HEK293 (cell line): ENCODE results near the gene STRBP.

Experiments
- CTCF ChIA-PET: fragments of 350-600 bp; formaldehyde crosslinking; extraction: SDS; loops from one replicate; lab custom pipeline; 2021; ENCODE audit warnings: antibody characterized with exemption; lab: Yijun Ruan, JAX
- POLR2A ChIA-PET: fragments of 300-600 bp; formaldehyde crosslinking; extraction: SDS; loops from one replicate; lab custom pipeline; 2020; ENCODE audit warnings: antibody characterized with exemption, inconsistent platforms; lab: Yijun Ruan, JAX
- H3K27ac ChIP-seq: fragments of 200-500 bp; sonication (Bioruptor generic); 2 replicates; pipeline ENCODE4 v1.5.1; 2014; ENCODE audit warnings: low read depth, low read length, control low read depth, inconsistent platforms; ENCODE audit errors: extremely low read depth
- H3K36me3 ChIP-seq, 2 experiments: fragments of 200-500 bp in 1 of 2; sonication (Bioruptor generic) in 1 of 2; 1 replicate in 1 of 2; 2 replicates in 1 of 2; pipeline ENCODE4 v1.5.1; 2014 to 2017; ENCODE audit warnings: inconsistent platforms in 2 of 2, low read length in 2 of 2; ENCODE audit not compliant: control insufficient read depth in 2 of 2, insufficient read depth in 1 of 2
- H3K4me1 ChIP-seq: fragments of 200-500 bp; sonication (Bioruptor generic); 2 replicates; pipeline ENCODE4 v1.5.1; 2014; ENCODE audit warnings: mild to moderate bottlenecking, low read length, inconsistent platforms; ENCODE audit not compliant: control insufficient read depth, insufficient read depth
- H3K4me3 ChIP-seq: 2 replicates; pipeline ENCODE4 v1.5.1; 2011; ENCODE audit warnings: low read depth, mild to moderate bottlenecking, control low read depth, low read length, moderate library complexity
- H3K9me3 ChIP-seq: fragments of 200-500 bp; sonication (Bioruptor generic); 2 replicates; pipeline ENCODE4 v1.5.1; 2014; ENCODE audit warnings: low read depth, low read length, inconsistent platforms; ENCODE audit not compliant: control insufficient read depth, insufficient read depth
- PRDM4 ChIP-seq: fragments of 450-650 bp; formaldehyde crosslinking; IDR thresholded peaks from 2 replicates; pipeline ENCODE4 v1.5.1; 2017; ENCODE audit warnings: missing biosample characterization, missing genetic modification characterization
- RBAK ChIP-seq: fragments of 450-650 bp; formaldehyde crosslinking; IDR thresholded peaks from 2 replicates; pipeline ENCODE4 v1.5.1; 2016; ENCODE audit warnings: missing biosample characterization, missing genetic modification characterization
- ZNF18 ChIP-seq: fragments of 450-650 bp; formaldehyde crosslinking; IDR thresholded peaks from 2 replicates; pipeline ENCODE4 v1.5.1; 2016; ENCODE audit warnings: missing biosample characterization, missing genetic modification characterization
- ZNF2 ChIP-seq: fragments of 450-650 bp; formaldehyde crosslinking; IDR thresholded peaks from 2 replicates; pipeline ENCODE4 v1.5.1; 2016; ENCODE audit warnings: missing biosample characterization, missing genetic modification characterization
- ZNF324 ChIP-seq: fragments of 450-650 bp; formaldehyde crosslinking; IDR thresholded peaks from 2 replicates; pipeline ENCODE4 v1.5.1; 2016; ENCODE audit warnings: missing biosample characterization, missing genetic modification characterization
- ZNF48 ChIP-seq: fragments of 450-650 bp; formaldehyde crosslinking; IDR thresholded peaks from 2 replicates; pipeline ENCODE4 v1.5.1; 2016; ENCODE audit warnings: missing biosample characterization, missing genetic modification characterization
- ZNF624 ChIP-seq: fragments of 450-650 bp; formaldehyde crosslinking; IDR thresholded peaks from 2 replicates; pipeline ENCODE4 v1.5.1; 2017; ENCODE audit warnings: missing biosample characterization, missing genetic modification characterization
- TF ChIP-seq, protein P1 (sequence below): fragments of 450-650 bp; formaldehyde crosslinking; IDR thresholded peaks from 2 replicates; pipeline ENCODE4 v1.5.1; 2016; ENCODE audit warnings: missing biosample characterization, missing genetic modification characterization, borderline replicate concordance
- TF ChIP-seq, protein P2 (sequence below): fragments of 450-650 bp; formaldehyde crosslinking; IDR thresholded peaks from 2 replicates; pipeline ENCODE4 v1.5.1; 2016; ENCODE audit warnings: missing biosample characterization, missing genetic modification characterization
- TF ChIP-seq, protein P3 (sequence below): fragments of 450-650 bp; formaldehyde crosslinking; IDR thresholded peaks from 2 replicates; pipeline ENCODE4 v1.5.1; 2016; ENCODE audit warnings: missing biosample characterization, missing genetic modification characterization

Gene STRBP

DNA sequence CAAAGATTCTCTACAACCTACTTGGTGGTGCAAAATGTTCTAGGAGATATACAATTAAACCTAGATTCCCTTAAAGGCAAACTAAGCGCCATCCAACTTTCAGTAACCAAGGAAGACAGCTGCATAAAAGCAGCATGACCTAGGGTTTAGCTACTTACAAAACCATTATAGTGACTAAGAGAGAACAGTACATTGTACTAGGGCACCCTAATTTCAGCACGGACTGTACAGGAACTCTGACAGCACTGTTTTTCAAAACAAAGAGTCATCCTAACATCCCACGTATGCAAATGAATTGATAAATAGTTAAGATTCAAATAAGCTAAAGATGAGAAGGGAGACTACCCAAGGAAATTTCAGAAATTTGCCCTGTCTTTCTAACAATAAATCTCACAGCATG is 30.0 kb downstream of the STRBP start (continued):
- TF ChIP-seq, protein P1, sequence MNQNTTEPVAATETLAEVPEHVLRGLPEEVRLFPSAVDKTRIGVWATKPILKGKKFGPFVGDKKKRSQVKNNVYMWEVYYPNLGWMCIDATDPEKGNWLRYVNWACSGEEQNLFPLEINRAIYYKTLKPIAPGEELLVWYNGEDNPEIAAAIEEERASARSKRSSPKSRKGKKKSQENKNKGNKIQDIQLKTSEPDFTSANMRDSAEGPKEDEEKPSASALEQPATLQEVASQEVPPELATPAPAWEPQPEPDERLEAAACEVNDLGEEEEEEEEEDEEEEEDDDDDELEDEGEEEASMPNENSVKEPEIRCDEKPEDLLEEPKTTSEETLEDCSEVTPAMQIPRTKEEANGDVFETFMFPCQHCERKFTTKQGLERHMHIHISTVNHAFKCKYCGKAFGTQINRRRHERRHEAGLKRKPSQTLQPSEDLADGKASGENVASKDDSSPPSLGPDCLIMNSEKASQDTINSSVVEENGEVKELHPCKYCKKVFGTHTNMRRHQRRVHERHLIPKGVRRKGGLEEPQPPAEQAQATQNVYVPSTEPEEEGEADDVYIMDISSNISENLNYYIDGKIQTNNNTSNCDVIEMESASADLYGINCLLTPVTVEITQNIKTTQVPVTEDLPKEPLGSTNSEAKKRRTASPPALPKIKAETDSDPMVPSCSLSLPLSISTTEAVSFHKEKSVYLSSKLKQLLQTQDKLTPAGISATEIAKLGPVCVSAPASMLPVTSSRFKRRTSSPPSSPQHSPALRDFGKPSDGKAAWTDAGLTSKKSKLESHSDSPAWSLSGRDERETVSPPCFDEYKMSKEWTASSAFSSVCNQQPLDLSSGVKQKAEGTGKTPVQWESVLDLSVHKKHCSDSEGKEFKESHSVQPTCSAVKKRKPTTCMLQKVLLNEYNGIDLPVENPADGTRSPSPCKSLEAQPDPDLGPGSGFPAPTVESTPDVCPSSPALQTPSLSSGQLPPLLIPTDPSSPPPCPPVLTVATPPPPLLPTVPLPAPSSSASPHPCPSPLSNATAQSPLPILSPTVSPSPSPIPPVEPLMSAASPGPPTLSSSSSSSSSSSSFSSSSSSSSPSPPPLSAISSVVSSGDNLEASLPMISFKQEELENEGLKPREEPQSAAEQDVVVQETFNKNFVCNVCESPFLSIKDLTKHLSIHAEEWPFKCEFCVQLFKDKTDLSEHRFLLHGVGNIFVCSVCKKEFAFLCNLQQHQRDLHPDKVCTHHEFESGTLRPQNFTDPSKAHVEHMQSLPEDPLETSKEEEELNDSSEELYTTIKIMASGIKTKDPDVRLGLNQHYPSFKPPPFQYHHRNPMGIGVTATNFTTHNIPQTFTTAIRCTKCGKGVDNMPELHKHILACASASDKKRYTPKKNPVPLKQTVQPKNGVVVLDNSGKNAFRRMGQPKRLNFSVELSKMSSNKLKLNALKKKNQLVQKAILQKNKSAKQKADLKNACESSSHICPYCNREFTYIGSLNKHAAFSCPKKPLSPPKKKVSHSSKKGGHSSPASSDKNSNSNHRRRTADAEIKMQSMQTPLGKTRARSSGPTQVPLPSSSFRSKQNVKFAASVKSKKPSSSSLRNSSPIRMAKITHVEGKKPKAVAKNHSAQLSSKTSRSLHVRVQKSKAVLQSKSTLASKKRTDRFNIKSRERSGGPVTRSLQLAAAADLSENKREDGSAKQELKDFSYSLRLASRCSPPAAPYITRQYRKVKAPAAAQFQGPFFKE = no peak

DNA sequence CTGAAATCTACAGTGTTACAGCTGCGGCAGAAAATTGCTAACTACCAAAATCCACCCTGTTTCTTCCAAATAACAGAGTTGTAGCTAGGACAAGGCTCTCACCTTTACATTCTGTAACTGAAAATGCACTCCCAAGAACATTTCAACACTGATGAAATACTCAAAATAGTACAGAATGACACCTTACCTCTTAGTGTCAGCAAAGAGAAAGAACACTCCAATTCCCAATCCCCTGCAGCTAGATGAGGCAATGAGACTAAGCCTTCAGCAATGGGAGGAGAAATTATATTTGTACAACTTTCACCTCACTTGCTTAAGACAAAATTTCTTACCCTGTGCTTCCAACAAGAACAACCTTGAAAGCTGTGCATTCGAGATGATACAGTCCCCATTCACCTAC is 31.2 kb downstream of the STRBP start:
- TF ChIP-seq RBAK (tag by site-specific recombination) (no peak), ZNF2 (tag by site-specific recombination) (no peak), ZNF48 (tag by site-specific recombination) (no peak), ZNF324 (no peak), PRDM4 (no peak), ZNF624 (tag by site-specific recombination) (no peak), ZNF18 (tag by site-specific recombination) (no peak)
- TF ChIP-seq, protein P2, sequence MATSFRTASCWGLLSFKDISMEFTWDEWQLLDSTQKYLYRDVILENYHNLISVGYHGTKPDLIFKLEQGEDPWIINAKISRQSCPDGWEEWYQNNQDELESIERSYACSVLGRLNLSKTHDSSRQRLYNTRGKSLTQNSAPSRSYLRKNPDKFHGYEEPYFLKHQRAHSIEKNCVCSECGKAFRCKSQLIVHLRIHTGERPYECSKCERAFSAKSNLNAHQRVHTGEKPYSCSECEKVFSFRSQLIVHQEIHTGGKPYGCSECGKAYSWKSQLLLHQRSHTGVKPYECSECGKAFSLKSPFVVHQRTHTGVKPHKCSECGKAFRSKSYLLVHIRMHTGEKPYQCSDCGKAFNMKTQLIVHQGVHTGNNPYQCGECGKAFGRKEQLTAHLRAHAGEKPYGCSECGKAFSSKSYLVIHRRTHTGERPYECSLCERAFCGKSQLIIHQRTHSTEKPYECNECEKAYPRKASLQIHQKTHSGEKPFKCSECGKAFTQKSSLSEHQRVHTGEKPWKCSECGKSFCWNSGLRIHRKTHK (tag by site-specific recombination) = no peak
- TF ChIP-seq, protein P3, sequence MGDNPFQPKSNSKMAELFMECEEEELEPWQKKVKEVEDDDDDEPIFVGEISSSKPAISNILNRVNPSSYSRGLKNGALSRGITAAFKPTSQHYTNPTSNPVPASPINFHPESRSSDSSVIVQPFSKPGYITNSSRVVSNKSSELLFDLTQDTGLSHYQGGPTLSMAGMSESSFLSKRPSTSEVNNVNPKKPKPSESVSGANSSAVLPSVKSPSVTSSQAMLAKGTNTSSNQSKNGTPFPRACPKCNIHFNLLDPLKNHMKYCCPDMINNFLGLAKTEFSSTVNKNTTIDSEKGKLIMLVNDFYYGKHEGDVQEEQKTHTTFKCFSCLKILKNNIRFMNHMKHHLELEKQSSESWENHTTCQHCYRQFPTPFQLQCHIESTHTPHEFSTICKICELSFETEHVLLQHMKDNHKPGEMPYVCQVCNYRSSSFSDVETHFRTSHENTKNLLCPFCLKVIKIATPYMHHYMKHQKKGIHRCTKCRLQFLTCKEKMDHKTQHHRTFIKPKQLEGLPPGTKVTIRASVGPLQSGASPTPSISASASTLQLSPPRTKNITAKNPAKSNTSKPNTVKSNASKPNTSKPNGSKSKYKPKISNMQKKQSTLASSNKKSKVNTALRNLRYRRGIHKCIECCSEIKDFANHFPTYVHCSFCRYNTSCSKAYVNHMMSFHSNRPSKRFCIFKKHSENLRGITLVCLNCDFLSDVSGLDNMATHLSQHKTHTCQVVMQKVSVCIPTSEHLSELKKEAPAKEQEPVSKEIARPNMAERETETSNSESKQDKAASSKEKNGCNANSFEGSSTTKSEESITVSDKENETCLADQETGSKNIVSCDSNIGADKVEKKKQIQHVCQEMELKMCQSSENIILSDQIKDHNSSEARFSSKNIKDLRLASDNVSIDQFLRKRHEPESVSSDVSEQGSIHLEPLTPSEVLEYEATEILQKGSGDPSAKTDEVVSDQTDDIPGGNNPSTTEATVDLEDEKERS (tag by site-specific recombination) = no peak
- Histone ChIP-seq H3K4me1 (no peaks in the 10 kb centered on the region), H3K9me3 (no peaks in the 10 kb centered on the region), H3K4me3 (no peak overlapping the region), H3K27ac (no peak overlapping the region), H3K36me3 (no peaks in the 10 kb centered on the region)
- ChIA-PET POLR2A (interaction anchor here (1.5 kb wide), 1 partner anchor 15 kb away, joined by 3 read pairs; no protein-coding TSS in a partner anchor), CTCF (interaction anchor here (0.7 to 2.4 kb wide), 2 partner anchors 12 to 135 kb away, joined by 3 to 9 read pairs; no protein-coding TSS in a partner anchor)
